ENCODE measurements around the gene TAB3. TPM values are rescaled to one million over a fixed set of nuclear protein-coding genes. Genes with fewer than 3 reads are reported as not detected.

Gene TAB3
- total and polyA plus RNA-seq, 9 donors: 8.1 to 14.9 (median 10.8) TPM

DNA sequence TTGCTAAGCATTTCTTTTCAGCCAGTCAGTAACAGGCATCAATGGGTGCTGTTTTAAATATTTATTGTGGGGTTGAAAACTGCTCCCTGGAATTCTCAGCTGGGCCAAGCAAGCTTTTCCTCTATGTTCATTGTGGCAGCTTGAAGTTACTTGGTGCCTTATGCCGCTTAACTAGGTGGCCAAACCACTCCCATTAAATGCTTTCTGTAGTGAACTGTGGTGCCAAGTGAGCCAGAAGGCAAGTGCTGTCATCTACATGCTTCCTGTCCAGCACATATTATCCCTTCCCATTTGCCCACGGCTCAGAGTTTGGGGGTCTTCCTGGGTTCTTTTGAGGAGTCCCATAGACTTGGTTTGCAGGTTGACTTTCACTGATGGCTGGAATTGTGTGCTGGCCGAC, 64.8 kb downstream of the TAB3 start:
- H3K4me1 ChIP-seq (ENCODE audit: control insufficient read depth, insufficient read depth, low read length): no peaks in the 10 kb centered on the region
- H3K9me3 ChIP-seq (replicated peaks; ENCODE audit: control insufficient read depth, low read depth, low read length): no peaks in the 10 kb centered on the region
- H3K4me3 ChIP-seq (ENCODE audit: low read length): no peak overlapping the region
- DNase-seq: peak; percentile 7
- no peak overlapping the region for H3K27ac ChIP-seq (ENCODE audit: low read length)
- whole genome bisulfite sequencing (ENCODE audit: insufficient coverage): 40% methylated on average over 1 of the region's 3 CpGs
- peaks cover 6% of the 10 kb centered on the region for H3K27me3 ChIP-seq (ENCODE audit: control insufficient read depth, insufficient read depth, low read length)
- H3K36me3 ChIP-seq (ENCODE audit: control insufficient read depth, insufficient read depth, low read length): no peaks in the 10 kb centered on the region

GRCh38 chrX:30822764-30823163, 66.3 kb downstream of the TAB3 start:
- H3K27me3 ChIP-seq (ENCODE audit: control insufficient read depth, insufficient read depth, low read length): peaks cover 6% of the 10 kb centered on the region
- no peak overlapping the region for H3K4me3 ChIP-seq (ENCODE audit: low read length)
- no peaks in the 10 kb centered on the region for H3K4me1 ChIP-seq (ENCODE audit: control insufficient read depth, insufficient read depth, low read length)
- DNase-seq: peak; percentile 90
- H3K36me3 ChIP-seq (ENCODE audit: control insufficient read depth, insufficient read depth, low read length): no peaks in the 10 kb centered on the region
- 53% methylated on average over 2 of the region's 2 CpGs for WGBS (ENCODE audit: insufficient coverage)
- H3K27ac ChIP-seq (ENCODE audit: low read length): peak overlapping the region; percentile 62
- no peaks in the 10 kb centered on the region for H3K9me3 ChIP-seq (replicated peaks; ENCODE audit: control insufficient read depth, low read depth, low read length)

GRCh38 chrX:30822068-30822681, 66.9 kb downstream of the TAB3 start:
- H3K27me3 ChIP-seq (ENCODE audit: control insufficient read depth, insufficient read depth, low read length): peaks cover 6% of the 10 kb centered on the region
- peak overlapping the region; percentile 62 for H3K27ac ChIP-seq (ENCODE audit: low read length)
- H3K4me1 ChIP-seq (ENCODE audit: control insufficient read depth, insufficient read depth, low read length): no peaks in the 10 kb centered on the region
- no peak overlapping the region for H3K4me3 ChIP-seq (ENCODE audit: low read length)
- 17% methylated on average over 1 of the region's 3 CpGs for WGBS (ENCODE audit: insufficient coverage)
- no peaks in the 10 kb centered on the region for H3K36me3 ChIP-seq (ENCODE audit: control insufficient read depth, insufficient read depth, low read length)
- DNase-seq: peak; percentile 29
- H3K9me3 ChIP-seq (replicated peaks; ENCODE audit: control insufficient read depth, low read depth, low read length): no peaks in the 10 kb centered on the region

- DNase-seq: no peak
- H3K9me3 ChIP-seq (replicated peaks; ENCODE audit: control insufficient read depth, low read depth, low read length): no peaks in the 10 kb centered on the region
- no peak overlapping the region for H3K4me3 ChIP-seq (ENCODE audit: low read length)
- 71% methylated on average over 1 of the region's 1 CpG for WGBS (ENCODE audit: insufficient coverage)
- no peak overlapping the region for H3K27ac ChIP-seq (ENCODE audit: low read length)
- H3K27me3 ChIP-seq (ENCODE audit: control insufficient read depth, insufficient read depth, low read length): peaks cover 3% of the 10 kb centered on the region
- H3K4me1 ChIP-seq (ENCODE audit: control insufficient read depth, insufficient read depth, low read length): no peaks in the 10 kb centered on the region
- no peaks in the 10 kb centered on the region for H3K36me3 ChIP-seq (ENCODE audit: control insufficient read depth, insufficient read depth, low read length)
These were observed 67.9 kb downstream of the TAB3 start for GRCh38 chrX:30821116-30821515.

- H3K9me3 ChIP-seq (replicated peaks; ENCODE audit: control insufficient read depth, low read depth, low read length): no peaks in the 10 kb centered on the region
- no peaks in the 10 kb centered on the region for H3K27me3 ChIP-seq (ENCODE audit: control insufficient read depth, insufficient read depth, low read length)
- DNase-seq: no peak
- H3K4me3 ChIP-seq (ENCODE audit: low read length): no peak overlapping the region
- no CpG with 5 or more reads among the region's 2 CpGs for WGBS (ENCODE audit: insufficient coverage)
- H3K36me3 ChIP-seq (ENCODE audit: control insufficient read depth, insufficient read depth, low read length): no peaks in the 10 kb centered on the region
- no peaks in the 10 kb centered on the region for H3K4me1 ChIP-seq (ENCODE audit: control insufficient read depth, insufficient read depth, low read length)
- H3K27ac ChIP-seq (ENCODE audit: low read length): no peak overlapping the region
These were observed 70.0 kb downstream of the TAB3 start for GRCh38 chrX:30819080-30819479.

- Histone ChIP-seq H3K27ac (ENCODE audit: low read length) (no peak overlapping the region), H3K4me1 (ENCODE audit: control insufficient read depth, insufficient read depth, low read length) (no peaks in the 10 kb centered on the region), H3K27me3 (ENCODE audit: control insufficient read depth, insufficient read depth, low read length) (peaks cover 3% of the 10 kb centered on the region), H3K4me3 (ENCODE audit: low read length) (no peak overlapping the region), H3K36me3 (ENCODE audit: control insufficient read depth, insufficient read depth, low read length) (no peaks in the 10 kb centered on the region), H3K9me3 (replicated peaks; ENCODE audit: control insufficient read depth, low read depth, low read length) (no peaks in the 10 kb centered on the region)
- DNase-seq: no peak
- WGBS (ENCODE audit: insufficient coverage): no CpG with 5 or more reads among the region's 3 CpGs
These were observed 73.0 kb downstream of the TAB3 start for GRCh38 chrX:30816079-30816478.

DNA sequence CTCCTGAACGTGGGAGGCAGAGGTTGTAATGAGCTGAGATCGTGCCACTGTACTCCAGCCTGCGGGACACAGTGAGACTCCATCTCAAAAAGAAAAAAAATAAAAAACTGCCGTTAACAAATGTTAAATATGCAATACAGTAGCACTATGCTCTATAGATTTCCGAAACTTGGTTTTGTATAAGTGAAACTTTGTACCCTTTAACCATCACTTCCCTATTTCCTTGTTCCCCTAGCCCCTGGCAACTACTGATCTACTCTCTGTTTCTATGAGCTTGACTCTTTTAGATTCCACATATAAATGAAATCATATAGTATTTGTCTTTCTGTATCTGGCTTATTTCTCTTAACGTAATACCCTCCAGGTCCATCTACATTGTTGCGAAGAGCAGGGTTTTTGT, 74.1 kb downstream of the TAB3 start:
- Histone ChIP-seq H3K27me3 (ENCODE audit: control insufficient read depth, insufficient read depth, low read length) (peaks cover 3% of the 10 kb centered on the region), H3K4me3 (ENCODE audit: low read length) (no peak overlapping the region), H3K36me3 (ENCODE audit: control insufficient read depth, insufficient read depth, low read length) (no peaks in the 10 kb centered on the region), H3K4me1 (ENCODE audit: control insufficient read depth, insufficient read depth, low read length) (no peaks in the 10 kb centered on the region), H3K9me3 (replicated peaks; ENCODE audit: control insufficient read depth, low read depth, low read length) (no peaks in the 10 kb centered on the region), H3K27ac (ENCODE audit: low read length) (no peak overlapping the region)
- no peak for DNase-seq
- 80% methylated on average over 2 of the region's 7 CpGs for WGBS (ENCODE audit: insufficient coverage)

DNA sequence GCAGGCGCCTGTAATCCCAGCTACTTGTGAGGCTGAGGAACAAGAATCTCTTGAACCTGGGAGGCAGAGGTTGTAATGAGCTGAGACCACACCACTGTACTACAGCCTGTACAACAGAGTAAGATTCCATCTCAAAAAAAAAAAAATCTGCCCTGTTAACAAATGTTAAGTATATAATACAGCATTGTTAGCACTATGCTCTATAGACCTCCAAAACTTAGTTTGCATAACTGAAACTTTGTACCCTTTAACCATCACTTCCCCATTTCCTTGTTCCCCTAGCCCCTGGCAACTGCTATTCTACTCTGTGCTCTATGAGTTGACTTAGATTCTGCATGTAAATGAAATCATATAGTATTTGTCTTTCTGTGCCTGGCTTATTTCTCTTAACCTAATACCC, 76.7 kb downstream of the TAB3 start:
- no peak for DNase-seq
- H3K4me3 ChIP-seq (ENCODE audit: low read length): no peak overlapping the region
- H3K27ac ChIP-seq (ENCODE audit: low read length): no peak overlapping the region
- WGBS (ENCODE audit: insufficient coverage): no CpG with 5 or more reads among the region's 1 CpG
- H3K36me3 ChIP-seq (ENCODE audit: control insufficient read depth, insufficient read depth, low read length): no peaks in the 10 kb centered on the region
- H3K9me3 ChIP-seq (replicated peaks; ENCODE audit: control insufficient read depth, low read depth, low read length): no peaks in the 10 kb centered on the region
- no peaks in the 10 kb centered on the region for H3K4me1 ChIP-seq (ENCODE audit: control insufficient read depth, insufficient read depth, low read length)
- H3K27me3 ChIP-seq (ENCODE audit: control insufficient read depth, insufficient read depth, low read length): peaks cover 3% of the 10 kb centered on the region

- no peak overlapping the region for H3K27ac ChIP-seq (ENCODE audit: low read length)
These were observed 82.8 kb downstream of the TAB3 start for GRCh38 chrX:30806187-30806728.

GRCh38 chrX:30804462-30804861, 84.6 kb downstream of the TAB3 start:
- 72% methylated on average over 2 of the region's 2 CpGs for WGBS (ENCODE audit: insufficient coverage)
- no peaks in the 10 kb centered on the region for H3K9me3 ChIP-seq (replicated peaks; ENCODE audit: control insufficient read depth, low read depth, low read length)
- no peaks in the 10 kb centered on the region for H3K27me3 ChIP-seq (ENCODE audit: control insufficient read depth, insufficient read depth, low read length)

More at GRCh38 chrX:30806187-30806728, 82.8 kb downstream of the TAB3 start:
- Histone ChIP-seq H3K27me3 (ENCODE audit: control insufficient read depth, insufficient read depth, low read length) (no peaks in the 10 kb centered on the region), H3K4me1 (ENCODE audit: control insufficient read depth, insufficient read depth, low read length) (no peaks in the 10 kb centered on the region), H3K9me3 (replicated peaks; ENCODE audit: control insufficient read depth, low read depth, low read length) (no peaks in the 10 kb centered on the region), H3K36me3 (ENCODE audit: control insufficient read depth, insufficient read depth, low read length) (no peaks in the 10 kb centered on the region), H3K4me3 (ENCODE audit: low read length) (no peak overlapping the region)
- WGBS (ENCODE audit: insufficient coverage): 91% methylated on average over 7 of the region's 7 CpGs
- no peak for DNase-seq

DNA sequence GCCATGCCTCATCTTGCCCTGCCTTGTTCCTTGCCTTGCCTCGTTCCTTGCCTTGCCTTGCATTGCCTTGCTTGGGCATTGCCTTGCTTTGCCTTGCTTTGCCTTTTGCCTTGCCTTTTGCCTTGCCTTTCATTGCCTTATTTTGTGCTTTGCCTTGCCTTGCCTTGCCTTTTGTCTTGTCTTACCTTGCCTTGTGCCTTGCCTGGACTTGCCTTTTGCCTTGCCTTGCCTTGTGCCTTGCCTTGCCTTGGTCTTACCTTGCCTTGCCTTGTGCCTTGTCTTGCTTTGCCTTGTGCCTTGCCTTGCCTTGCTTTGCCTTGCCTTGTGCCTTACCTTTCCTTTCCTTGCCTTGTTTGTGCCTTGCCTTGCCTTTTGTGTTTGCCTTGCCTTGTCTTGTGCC, 88.2 kb downstream of the TAB3 start:
- DNase-seq: no peak
- WGBS (ENCODE audit: insufficient coverage): 63% methylated on average over 1 of the region's 1 CpG
- no peak overlapping the region for H3K4me3 ChIP-seq (ENCODE audit: low read length)
- H3K27ac ChIP-seq (ENCODE audit: low read length): no peak overlapping the region
- H3K36me3 ChIP-seq (ENCODE audit: control insufficient read depth, insufficient read depth, low read length): no peaks in the 10 kb centered on the region
- no peaks in the 10 kb centered on the region for H3K9me3 ChIP-seq (replicated peaks; ENCODE audit: control insufficient read depth, low read depth, low read length)
- H3K4me1 ChIP-seq (ENCODE audit: control insufficient read depth, insufficient read depth, low read length): no peaks in the 10 kb centered on the region
- H3K27me3 ChIP-seq (ENCODE audit: control insufficient read depth, insufficient read depth, low read length): no peaks in the 10 kb centered on the region

More at GRCh38 chrX:30804462-30804861, 84.6 kb downstream of the TAB3 start:
- Histone ChIP-seq H3K4me3 (ENCODE audit: low read length) (no peak overlapping the region), H3K4me1 (ENCODE audit: control insufficient read depth, insufficient read depth, low read length) (no peaks in the 10 kb centered on the region), H3K27ac (ENCODE audit: low read length) (no peak overlapping the region), H3K36me3 (ENCODE audit: control insufficient read depth, insufficient read depth, low read length) (no peaks in the 10 kb centered on the region)
- DNase-seq: no peak
